Forelimb muscle (tissue), 1 donor: ENCODE results near the gene GMPPA. TPM values are rescaled to one million over a fixed set of nuclear protein-coding genes. Genes with fewer than 3 reads are reported as not detected.

ENCODE experiments used
- DNase-seq: peaks from one replicate; pipeline ENCODE4 v3.0.0-alpha.2; 2013; ENCODE audit warnings: low read depth
- polyA plus RNA-seq: library from polyadenylated mRNA; unstranded; fragments of 120-200 nt; gene quantifications from one replicate; pipeline ENCODE4 v1.2.1, GENCODE V29; 2013; ENCODE audit not compliant: insufficient read length

The GMPPA gene
- polyA plus RNA-seq, 1 donor: 22.8 TPM

- DNase-seq: no peak
Measured at GRCh38 chr2:219556413-219556812, 57.7 kb downstream of the GMPPA start.

Other genes starting within 250 kb of the GMPPA start
- gene TUBA4B, start 245.6 kb upstream of the GMPPA start, polyA plus RNA-seq: 0.20 TPM
- gene TUBA4A, start 245.0 kb upstream of the GMPPA start, polyA plus RNA-seq: 139 TPM
- gene DNAJB2, start 219.5 kb upstream of the GMPPA start, polyA plus RNA-seq: 82.4 TPM
- gene PTPRN, start 189.5 kb upstream of the GMPPA start, polyA plus RNA-seq: 0.13 TPM
- not detected for gene RESP18, start 166.1 kb upstream of the GMPPA start, polyA plus RNA-seq
- gene DNPEP, start 111.0 kb upstream of the GMPPA start, polyA plus RNA-seq: 33.7 TPM
- 5,672 TPM for gene DES, start 80.5 kb upstream of the GMPPA start, polyA plus RNA-seq
- 235 TPM for gene SPEG, start 64.0 kb upstream of the GMPPA start, polyA plus RNA-seq
- 0.47 TPM for gene ASIC4, start 15.6 kb downstream of the GMPPA start, polyA plus RNA-seq
- 50.8 TPM for gene CHPF, start 44.9 kb downstream of the GMPPA start, polyA plus RNA-seq
- gene TMEM198, start 45.1 kb downstream of the GMPPA start, polyA plus RNA-seq: 2.6 TPM
- gene OBSL1, start 72.6 kb downstream of the GMPPA start, polyA plus RNA-seq: 138 TPM
- 0.37 TPM for gene INHA, start 73.4 kb downstream of the GMPPA start, polyA plus RNA-seq
- 17.8 TPM for gene STK11IP, start 99.0 kb downstream of the GMPPA start, polyA plus RNA-seq
- 6.9 TPM for gene SLC4A3, start 128.7 kb downstream of the GMPPA start, polyA plus RNA-seq